ENCODE data around the gene PRDM7. TPM values are rescaled to one million over a fixed set of nuclear protein-coding genes. Genes with fewer than 3 reads are reported as not detected.
A peak's percentile ranks its signal among the peaks of the same experiment; 100 is the strongest.

Gene PRDM7
- total and polyA plus RNA-seq, 9 of the 15 experiments (the other 6 are each of a cell fraction or from before 2014, with no cell fraction given) = not detected

DNA sequence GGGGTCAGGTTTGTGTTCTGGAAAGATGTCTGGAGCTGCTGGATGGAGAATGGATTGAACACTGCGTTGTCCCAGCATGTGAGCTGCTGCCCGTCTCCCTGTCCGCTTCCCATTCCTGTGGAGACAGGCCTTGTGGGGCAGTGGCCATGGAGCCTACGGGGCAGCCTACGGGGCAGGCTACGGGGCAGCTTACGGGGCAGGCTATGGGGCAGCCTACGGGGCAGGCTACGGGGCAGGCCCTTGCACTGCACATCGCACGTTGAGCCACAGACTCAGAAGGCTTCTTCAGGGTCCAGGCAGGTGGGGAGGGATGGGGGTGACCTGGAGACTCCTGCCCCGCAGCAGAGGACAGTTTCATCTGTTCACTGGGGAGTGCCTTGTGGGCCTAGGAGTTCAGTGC lies 48.1 kb downstream of the PRDM7 start:
- Histone ChIP-seq H3K9ac (ENCODE audit: insufficient read depth in 1 of 2, low read depth in 2 of 2, low read length in 2 of 2) (peak overlapping the region in 1 of 2 experiments; percentile 40; a peak in 1 of 4 replicates), H3K27ac (ENCODE audit: extremely low read depth, low read depth, low read length) (no peak overlapping the region), H4K20me1 (replicated peaks; ENCODE audit: control insufficient read depth, insufficient read depth, low read length) (peaks cover 15% of the 10 kb centered on the region), H3K9me3 (replicated peaks; ENCODE audit: control insufficient read depth, insufficient read depth, low read depth, low read length) (no peaks in the 10 kb centered on the region), H3K4me3 (no peak overlapping the region), H3K27me3 (ENCODE audit: control insufficient read depth in 2 of 2, insufficient read depth in 2 of 2, low read length in 2 of 2) (no peaks in the 10 kb centered on the region; a peak in 1 of 5 replicates), H3K4me1 (replicated peaks in 1 of 2; ENCODE audit: control insufficient read depth in 2 of 2, insufficient read depth in 2 of 2, low read length in 2 of 2) (peaks cover 3 to 4% of the 10 kb centered on the region in 2 experiments; a peak in 3 of 5 replicates), H3K9me1 (ENCODE audit: control insufficient read depth, insufficient read depth, low read length) (peaks cover 5% of the 10 kb centered on the region), H3K36me3 (ENCODE audit: control insufficient read depth, insufficient read depth, low read length) (peaks cover 41% of the 10 kb centered on the region; the same call in 2 of the 3 replicates), H3K4me2 (ENCODE audit: insufficient read depth, low read length) (no peak overlapping the region), H2AFZ (ENCODE audit: low read depth, low read length) (no peak overlapping the region), H3K79me2 (ENCODE audit: control insufficient read depth, insufficient read depth, low read length) (no peaks in the 10 kb centered on the region; the same call in 2 of the 3 replicates)
- intact Hi-C loops (cut with micrococcal nuclease) = no loop called here
- in situ Hi-C loops (cut with MboI) = no loop called here
- no peak for DNase-seq (ENCODE audit: extremely low read depth in 1 of 4, low spot score in 3 of 4)
- no peak for FAIRE-seq
- POLR2A ChIA-PET = interaction anchor here (0.6 to 0.7 kb wide), 2 partner anchors 21 to 787 kb away, joined by 3 read pairs; no protein-coding TSS in a partner anchor
- WGBS (ENCODE audit: insufficient coverage, low coverage, missing lambda C conversion rate) = 97% methylated on average over 10 of the region's 12 CpGs
- CTCF ChIA-PET (ENCODE audit: low intra/inter-chr PET ratio) = no interaction called here
- BruUV-seq (replicated peaks) = no TSS peak
- ATAC-seq = no peak
- TF ChIP-seq ZNF778 (CRISPR knock-in tag; IDR thresholded peaks at IDR 0.05) (no peak), ZNF146 (CRISPR knock-in tag; IDR thresholded peaks at IDR 0.05; ENCODE audit: unreplicated experiment) (no peak), SAFB (IDR thresholded peaks at IDR 0.05; ENCODE audit: borderline replicate concordance, low read depth, low read length) (no peak), LCOR (CRISPR knock-in tag; IDR thresholded peaks at IDR 0.05) (no peak), ZFP30 (CRISPR knock-in tag; IDR thresholded peaks at IDR 0.05; ENCODE audit: borderline replicate concordance) (no peak), E2F3 (CRISPR knock-in tag; IDR thresholded peaks at IDR 0.05) (no peak), HNRNPK (IDR thresholded peaks at IDR 0.05; ENCODE audit: low read depth, low read length, poor library complexity, severe bottlenecking) (no peak), DPF2 (IDR thresholded peaks at IDR 0.05) (no peak), EWSR1 (IDR thresholded peaks at IDR 0.05; ENCODE audit: borderline replicate concordance, low read depth, partially characterized antibody) (no peak)
- TF ChIP-seq, protein P1, sequence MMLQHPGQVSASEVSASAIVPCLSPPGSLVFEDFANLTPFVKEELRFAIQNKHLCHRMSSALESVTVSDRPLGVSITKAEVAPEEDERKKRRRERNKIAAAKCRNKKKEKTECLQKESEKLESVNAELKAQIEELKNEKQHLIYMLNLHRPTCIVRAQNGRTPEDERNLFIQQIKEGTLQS (IDR thresholded peaks at IDR 0.05) = no peak
- TF ChIP-seq, protein P1 (CRISPR knock-in tag; conservative IDR thresholded peaks at IDR 0.05) = no peak

Data from K562 (cell line).